Urothelium cell line (cell line): Measurements from ENCODE around the gene AMDHD2.

Experiments used
- DNase-seq: peaks from one replicate; pipeline ENCODE4 v3.0.0; 2011; ENCODE audit warnings: low spot score, mixed read lengths
- FAIRE-seq: peaks from 2 replicates; lab custom pipeline; 2011; peaks lifted over from hg19 to GRCh38; lab: Jason Lieb, UNC

The AMDHD2 gene

DNA sequence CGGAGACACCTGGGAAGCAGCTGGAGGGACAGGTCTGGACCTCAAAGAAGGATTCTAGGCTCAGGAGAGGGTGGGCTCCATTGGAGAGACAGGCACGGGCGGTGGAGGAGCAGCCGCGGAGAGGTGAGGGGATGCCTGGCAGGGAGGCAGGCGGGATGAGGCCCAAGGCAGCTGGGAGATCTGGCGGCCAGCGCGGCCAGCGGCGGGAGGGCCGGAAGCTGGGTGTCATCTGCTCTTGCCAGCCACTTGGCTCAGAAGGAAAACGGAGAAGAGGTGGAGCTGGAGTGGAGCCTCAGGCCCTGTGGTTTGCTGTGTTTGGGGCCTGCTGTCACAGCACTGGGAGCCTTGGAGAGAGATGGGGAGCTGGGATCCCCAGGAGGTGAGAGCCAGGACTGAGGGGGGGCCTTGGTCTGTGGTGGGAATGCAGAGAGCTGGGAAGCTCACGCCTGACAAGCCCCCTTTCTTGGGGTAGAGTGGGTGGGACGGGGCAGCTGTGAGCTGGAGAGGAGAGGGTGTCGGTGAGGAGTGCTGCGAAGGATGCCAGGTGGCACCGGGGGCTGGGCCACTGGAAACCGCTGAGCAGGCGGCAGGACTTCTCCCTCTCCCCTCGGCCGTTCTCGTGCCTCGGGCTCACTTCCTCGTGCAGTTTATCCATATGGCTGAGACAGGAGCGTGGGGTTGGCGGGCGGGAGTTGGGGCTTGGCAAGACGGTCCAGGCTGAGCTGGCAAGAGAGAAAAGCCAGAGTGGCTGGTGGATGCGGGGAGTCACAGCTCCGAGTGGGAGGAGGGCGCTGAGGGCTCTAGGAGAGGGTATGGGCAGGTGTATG lies 37.2 kb upstream of the AMDHD2 start:
- no peak for FAIRE-seq
- no peak for DNase-seq

DNA sequence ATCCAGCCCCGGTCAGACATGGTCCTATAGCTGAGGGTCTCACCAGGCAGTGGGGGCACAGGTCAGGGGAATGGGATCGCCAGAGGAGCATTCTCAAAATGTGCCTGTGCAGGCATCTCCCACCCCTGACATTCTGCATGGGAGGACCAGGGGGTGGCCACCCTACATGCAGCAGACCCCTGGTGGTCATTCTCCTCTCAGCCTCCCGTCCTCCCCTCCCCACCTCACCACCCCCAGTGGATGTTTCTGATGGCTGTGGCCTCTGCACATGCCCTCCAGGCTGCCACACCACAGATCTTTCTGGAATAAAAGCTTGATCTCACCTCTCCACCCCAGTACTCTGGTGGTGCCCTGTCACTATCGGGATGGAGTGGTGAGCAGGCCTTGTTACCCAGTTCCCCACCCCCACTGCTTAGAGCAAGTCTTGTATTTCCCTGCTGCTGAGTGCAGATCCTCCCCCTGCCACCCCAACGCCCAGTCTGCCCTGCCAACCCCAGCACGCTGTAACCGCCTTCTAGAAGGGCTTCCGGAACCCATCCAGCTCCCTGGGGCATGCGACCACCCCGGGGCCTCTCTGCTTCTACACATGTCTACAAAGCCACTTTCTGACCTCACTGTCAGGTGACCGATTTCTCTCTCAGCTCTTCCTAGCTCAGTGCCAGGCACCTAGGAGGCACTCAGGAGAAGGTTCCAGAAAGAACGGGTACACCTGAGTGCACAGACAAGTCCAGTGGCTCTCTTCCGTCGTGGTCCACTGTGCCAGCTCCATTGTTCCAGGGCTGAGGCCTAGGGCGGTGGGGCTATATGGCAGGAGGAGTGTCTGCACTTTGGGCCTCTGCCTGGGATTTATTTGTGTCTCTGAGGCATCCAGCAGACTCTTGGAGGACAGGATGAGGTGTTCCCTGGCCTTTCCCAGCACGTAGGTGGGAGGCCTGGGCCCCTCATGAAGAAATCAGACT lies 36.0 kb upstream of the AMDHD2 start:
- FAIRE-seq = no peak
- DNase-seq = no peak

DNA sequence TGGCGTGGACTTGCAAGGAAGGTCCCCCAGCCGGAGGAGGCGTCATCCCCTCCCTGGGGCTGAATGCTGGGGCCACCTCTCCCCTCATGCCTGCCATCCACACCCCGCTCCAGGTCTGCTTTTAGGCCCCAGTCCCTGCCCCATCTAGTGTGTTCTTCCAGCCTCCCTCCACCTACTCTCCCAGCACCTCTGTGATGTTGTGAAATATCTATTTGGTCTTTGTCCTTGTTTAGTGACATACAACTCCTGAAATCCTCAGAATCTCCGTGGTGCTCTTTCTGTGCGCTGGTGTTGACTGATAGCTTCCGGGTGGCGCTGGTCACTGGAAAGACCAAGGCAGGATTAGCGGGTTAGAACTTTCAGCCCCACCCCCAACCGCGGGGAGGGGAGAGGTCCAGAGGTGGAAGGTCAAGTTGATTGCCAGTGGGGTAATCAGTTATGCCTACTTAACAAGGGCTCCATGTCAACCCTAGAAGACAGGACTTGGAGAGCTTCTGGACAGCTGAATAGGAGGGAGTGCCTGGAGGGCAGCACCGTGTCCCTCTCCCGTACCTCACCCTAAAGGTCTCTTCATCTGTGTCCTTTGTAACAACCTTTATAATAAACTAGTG lies 35.2 kb upstream of the AMDHD2 start:
- DNase-seq (no peak), FAIRE-seq (no peak)

DNA sequence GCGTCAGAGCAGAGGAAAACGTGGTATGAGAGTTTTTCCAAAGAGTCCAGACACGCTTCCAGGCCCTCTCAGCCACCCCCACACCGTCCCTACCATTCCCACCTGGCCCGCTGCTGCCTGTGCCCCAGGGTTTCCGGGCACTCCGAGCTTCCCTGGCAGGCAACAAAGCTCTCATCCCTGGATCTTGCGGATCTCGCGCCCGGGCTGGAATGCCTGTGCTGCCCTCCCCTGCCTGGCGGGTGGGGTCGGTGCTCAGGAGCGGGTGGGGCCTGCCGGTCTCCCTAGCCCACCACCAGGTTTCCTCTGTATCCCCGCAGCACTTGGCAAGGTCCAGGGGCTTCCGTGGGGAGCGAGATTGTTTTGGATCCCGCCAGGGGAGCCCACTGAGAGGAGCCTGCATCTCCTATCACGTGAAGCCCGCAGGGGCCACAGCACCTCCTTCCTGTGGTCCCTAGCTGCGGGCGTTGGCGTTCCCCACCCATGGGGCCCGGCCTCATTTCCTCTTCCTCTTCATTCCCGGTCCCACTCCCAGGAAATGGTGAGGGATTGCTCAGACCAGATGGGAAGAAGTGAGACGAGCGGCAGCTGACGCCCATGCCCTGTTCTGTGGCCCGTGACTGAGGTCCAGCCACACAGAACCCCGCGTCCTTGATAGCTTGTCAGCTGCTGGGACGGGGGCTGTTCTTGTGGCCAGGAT lies 34.2 kb upstream of the AMDHD2 start:
- FAIRE-seq (no peak), DNase-seq (no peak)

DNA sequence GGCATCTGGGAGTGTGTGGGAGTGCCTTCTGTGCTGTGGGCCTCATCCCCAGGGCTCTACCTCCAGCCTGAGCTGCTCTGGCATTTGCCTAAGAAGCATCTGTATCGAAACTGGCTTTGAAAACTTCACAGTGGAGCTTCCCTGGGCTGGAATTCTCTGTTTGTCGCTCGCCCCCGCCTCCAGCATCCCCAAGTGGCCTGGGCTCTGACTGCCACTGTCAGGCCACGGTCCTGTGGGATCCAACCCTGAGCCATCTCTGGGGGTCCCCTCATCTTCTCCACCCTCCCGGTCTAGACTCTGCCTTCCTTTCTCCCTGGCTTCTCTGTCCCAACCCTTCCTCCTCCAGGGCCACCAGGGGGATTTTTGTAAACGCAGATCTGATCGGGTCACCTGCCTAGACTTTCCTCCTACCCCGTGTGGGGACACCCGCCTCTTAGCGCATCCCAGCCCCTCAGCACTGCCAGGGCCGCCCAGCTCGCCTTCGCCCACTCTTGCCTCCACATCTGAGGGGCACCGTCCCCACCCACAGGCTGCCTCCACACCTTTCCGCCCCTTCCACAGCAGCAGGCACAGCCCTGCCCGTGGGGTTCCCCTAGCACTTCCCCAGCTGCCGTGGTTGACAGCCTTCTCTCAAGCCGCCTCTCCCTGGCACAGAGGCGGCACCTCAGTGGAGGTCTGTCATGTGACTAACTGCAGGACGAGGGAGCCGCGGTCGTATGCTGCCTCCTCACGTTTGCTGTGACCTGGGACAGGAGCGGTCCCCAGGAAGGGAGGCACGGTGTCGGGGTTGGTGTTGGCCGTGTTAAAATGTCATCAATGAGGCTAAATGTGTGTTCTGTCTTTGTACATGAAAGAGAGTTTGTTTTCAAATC lies 33.3 kb upstream of the AMDHD2 start:
- DNase-seq = no peak
- no peak for FAIRE-seq

DNA sequence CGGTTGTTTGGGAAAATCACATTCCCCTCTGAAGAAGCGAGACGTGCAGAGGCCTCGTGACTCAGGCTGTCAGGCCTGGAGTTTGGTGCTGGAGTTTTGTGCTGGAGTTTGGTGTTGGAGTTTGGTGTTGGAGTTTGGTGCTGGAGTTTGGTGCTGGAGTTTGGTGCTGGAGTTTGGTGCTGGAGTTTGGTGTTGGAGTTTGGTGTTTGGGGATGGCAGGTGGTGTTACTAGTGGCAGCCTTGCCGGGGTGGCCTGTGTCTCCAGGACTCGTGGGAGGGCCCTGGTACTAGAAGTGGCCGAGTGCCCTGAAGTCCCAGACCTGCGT lies 32.7 kb upstream of the AMDHD2 start:
- FAIRE-seq (no peak), DNase-seq (no peak)

DNA sequence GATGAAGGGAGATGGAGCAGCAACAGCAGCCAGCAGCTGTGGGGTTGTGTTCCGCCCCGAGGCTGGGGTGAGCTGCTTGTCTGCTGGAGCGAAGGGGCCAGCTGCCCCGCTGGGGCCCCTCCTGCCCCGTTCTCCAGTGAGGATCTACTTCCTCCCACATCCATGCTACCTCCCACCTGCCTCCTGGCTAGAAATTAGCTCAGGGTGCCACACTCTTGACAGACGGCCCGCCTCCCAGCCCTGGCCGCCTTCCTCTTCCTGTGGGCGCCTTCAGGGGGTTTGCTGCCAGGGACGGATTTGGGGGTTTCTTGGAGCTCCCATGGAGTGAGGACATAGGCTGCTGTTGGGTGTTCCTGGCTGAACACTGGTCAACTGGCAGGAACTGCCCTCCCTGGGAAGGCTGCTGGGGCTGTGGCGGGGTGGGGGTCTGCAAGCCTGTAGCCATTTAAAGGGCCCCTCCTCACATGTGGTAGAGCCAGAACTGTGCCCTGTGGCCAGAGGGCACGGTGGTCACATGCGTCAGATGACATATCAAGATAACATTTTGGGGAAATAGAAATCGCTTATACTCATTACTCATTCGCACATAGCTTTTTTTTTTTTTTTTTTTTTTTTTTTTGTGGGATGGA lies 32.2 kb upstream of the AMDHD2 start:
- FAIRE-seq = no peak
- no peak for DNase-seq

DNA sequence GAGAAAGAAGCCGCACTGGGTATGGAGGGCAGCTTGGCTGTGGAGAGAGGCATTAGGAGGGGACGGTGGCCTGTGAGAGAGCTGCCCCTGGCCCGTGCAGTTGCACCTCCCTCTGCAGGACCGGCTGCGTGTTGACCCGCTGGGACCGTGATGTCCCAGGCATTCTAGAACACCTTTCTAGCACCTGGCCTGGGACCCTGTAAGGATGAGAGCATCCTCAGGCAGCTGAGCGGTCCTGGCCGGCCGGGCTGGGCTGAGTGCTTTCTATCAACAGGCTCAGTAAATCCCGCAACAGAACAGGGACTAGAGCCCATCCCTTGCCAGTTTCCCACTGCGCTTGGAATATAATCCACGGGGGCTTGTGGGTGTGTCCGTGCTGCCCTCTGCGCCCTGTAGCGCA lies 30.6 kb upstream of the AMDHD2 start:
- no peak for DNase-seq
- no peak for FAIRE-seq

DNA sequence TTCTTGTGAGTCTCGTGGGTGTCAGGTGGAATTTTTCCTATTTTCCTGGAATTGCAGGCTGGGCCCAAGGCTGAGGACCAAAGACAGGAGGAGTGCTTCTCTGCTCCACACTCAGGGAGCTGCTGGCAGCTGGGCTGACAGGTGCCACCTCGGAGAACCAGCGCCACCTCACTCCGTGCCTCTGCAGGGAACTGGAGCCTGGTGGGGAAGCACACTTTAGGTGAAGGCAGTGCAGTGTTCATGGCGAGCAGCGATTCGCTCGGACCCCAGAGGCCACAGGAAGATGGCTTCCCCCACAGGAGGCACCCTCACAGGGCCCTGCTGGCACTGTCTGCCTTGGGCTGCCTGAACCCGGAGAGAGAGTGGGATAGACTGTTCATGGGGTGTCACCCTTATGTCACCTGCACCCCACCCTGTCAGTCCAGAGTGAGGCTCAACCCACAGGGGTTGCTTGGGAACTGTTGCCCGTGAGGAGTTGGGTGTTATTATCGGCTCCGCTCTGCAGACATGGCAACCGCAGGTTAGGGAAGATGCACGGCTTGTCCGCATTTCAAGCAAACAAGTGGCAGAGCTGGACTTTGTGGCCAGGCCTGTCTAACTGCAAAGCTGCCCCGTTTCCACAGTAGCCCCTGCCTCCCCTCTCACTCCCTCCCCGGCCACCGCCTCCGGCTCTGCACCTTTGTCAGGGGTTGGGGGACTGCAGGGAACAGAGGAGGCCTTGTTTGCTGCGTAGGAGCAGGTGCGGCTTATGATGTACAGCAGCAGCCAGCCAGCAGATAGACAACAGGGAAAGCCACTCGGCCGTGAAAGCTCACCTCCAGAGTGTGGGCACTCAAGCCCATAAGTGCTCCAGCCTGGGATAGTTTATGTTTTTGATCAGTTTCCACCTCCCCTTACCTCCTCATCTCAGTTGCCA lies 29.7 kb upstream of the AMDHD2 start:
- no peak for FAIRE-seq
- no peak for DNase-seq

DNA sequence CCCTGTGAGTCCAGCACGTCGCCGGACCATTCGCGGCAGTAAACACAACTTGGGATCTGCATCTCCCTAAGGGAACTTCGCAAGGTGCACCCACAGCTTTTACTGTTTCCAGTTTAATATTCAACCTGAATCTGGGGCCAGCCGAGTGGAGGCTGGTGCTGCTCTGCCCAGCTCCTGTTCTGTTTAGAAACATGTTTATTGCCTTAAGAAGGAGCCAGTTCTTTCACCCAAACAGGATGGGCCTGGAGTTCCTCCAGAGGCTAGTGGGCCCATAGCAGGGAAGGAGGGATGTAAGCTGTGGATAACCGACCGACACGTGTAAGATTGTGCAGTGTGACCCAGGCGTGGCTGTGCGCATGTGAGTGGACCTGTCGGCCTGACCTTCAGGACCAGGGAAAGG lies 27.9 kb upstream of the AMDHD2 start:
- DNase-seq = no peak
- FAIRE-seq = no peak

DNA sequence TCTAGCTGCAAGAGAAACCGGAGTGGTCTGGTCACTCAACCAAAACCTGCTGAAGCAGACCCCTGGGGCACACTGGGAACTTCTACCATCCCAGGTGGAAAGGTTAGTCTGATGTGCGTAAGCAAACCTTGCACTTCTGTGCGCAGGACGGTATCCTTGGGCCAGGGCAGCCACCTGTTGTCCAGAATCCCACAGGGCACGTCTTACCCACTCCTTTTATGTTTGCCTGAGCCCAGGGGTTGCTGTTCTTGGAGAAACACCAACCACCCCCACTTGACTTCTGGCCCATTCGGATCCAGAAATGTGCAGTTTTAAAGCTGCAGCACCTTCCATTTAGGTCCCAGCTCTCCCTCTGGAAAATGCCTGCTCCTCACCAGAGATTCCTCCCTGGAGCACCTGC lies 26.6 kb upstream of the AMDHD2 start:
- no peak for FAIRE-seq
- no peak for DNase-seq

DNA sequence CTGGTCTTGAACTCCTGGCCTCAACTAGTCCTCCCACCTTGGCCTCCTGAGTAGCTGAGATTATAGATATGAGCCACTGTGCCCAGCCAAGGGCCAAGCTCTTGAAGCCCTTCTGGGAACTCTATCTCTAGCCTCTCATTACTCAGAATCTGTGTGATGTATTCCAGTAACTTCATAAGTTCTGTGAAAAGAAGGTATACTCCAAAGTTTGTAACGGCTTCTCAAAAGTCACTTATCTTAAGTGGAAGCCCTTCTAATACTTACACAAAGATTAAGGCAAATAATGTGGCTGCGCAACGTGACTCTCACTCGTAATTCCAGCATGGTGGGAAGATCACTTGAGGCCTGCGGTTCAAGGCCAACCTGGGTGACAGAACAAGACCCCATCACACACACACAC lies 25.6 kb upstream of the AMDHD2 start:
- DNase-seq (no peak), FAIRE-seq (no peak)

DNA sequence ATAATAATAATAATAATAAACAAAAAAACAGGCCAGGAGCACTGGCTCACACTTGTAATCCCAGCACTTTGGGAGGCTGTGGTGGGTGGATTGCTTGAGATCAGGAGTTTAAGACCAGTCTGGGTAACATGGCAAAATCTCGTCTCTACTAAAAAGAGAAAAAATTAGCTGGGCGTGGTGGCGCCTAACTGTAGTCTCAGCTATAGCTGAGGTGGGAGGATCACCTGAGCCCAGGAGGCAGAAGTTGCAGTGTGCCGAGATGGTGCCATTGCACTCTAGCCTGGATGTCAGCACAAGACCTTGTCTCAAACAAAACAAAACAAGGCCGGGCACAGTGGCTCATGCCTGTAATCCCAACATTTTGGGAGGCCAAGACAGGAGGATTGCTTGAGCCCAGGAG lies 25.1 kb upstream of the AMDHD2 start:
- DNase-seq (no peak), FAIRE-seq (no peak)

DNA sequence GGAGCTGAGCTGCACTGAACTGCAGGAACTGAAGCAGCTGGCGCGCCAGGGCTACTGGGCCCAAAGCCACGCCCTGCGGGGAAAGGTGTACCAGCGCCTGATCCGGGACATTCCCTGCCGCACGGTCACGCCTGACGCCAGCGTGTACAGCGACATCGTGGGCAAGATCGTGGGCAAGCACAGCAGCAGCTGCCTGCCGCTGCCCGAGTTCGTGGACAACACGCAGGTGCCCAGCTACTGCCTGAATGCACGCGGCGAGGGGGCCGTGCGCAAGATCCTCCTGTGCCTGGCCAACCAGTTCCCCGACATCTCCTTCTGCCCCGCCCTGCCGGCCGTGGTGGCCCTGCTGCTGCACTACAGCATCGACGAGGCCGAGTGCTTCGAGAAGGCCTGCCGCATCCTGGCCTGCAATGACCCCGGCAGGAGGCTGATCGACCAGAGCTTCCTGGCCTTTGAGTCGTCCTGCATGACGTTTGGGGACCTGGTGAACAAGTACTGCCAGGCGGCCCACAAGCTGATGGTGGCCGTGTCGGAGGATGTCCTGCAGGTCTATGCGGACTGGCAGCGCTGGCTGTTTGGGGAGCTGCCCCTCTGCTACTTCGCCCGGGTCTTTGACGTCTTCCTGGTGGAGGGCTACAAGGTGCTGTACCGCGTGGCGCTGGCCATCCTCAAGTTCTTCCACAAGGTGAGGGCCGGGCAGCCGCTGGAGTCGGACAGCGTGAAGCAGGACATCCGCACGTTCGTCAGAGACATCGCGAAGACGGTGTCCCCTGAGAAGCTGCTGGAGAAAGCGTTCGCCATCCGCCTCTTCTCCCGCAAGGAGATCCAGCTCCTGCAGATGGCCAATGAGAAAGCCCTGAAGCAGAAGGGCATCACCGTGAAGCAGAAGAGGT lies 23.7 kb upstream of the AMDHD2 start:
- no peak for FAIRE-seq
- no peak for DNase-seq

DNA sequence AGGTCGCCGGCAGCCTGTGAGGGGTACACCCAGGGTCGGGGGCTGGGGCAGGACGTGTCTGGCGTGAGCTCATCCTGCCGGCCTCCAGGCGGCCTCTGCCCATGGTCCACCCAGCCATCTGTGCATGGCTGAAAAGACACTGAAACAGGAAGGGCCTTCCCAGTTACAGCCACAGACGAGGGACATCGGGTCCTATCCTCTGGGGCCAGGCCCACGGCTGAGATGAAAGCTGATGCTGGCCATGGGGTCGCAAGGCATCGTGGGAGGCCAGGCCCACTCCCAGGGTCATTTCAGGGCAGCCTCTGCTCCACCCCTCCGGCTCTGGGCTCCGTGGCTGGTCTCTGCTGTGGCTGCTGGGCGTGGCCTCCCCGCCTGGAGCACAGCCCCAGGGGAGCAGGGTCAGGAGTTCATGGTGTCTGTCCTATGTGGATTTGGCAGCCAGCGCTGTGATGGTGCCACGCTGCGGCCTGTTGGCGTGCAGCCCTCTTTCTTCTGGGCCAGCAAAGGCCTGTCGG lies 23.0 kb upstream of the AMDHD2 start:
- DNase-seq (no peak), FAIRE-seq (no peak)

DNA sequence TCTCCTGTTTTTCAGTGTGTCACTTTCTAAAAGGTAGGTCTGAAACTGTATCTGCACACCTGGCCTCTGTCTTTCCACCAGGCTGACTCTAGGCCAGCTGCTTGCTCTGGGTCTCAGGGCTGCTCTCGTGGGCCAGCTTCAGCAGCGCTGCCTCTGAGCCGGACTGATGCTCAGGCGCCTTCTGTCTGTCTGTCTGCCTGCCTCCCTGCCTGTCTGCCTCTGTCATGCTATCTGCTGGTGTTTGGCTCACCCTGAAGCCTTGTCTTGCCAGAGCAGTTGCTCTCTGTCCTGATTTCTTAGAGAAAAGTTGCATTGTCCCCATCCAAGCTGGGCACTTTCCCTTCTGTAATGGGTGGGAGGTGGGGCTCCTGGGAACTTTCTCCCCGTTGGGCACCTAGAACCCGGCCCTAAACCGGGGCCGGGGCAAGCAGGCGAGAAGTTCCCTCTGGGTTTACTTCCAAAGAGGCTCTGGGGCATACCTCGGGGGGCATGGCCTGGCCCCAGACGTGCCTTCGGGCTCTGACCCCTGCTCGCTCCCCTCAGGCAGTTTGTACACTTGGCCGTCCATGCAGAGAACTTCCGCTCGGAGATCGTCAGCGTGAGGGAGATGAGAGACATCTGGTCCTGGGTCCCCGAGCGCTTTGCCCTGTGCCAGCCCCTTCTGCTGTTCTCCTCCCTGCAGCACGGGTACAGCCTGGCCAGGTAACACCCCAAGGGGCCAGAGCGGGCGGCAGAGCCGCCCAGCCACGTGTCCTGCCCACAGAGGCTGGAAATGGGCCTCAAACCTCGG lies 22.3 kb upstream of the AMDHD2 start:
- FAIRE-seq = no peak
- DNase-seq = no peak
